ENCODE data around the gene NUTM2F. TPM values are rescaled to one million over a fixed set of nuclear protein-coding genes. Genes with fewer than 3 reads are reported as not detected.
"Not testable (repeated sequence)": the region's sequence is repeated elsewhere in the genome, so short reads cannot be mapped to it uniquely, and the experiment has no call there.

NUTM2F gene
- total and polyA plus RNA-seq, 4 donors: not detected

GRCh38 chr9:94277029-94277428, 51.4 kb downstream of the NUTM2F start:
- H3K36me3 ChIP-seq (ENCODE audit: control insufficient read depth in 1 of 2, insufficient read depth in 2 of 2, low read length in 1 of 2); intact Hi-C loops (cut with DNase I); ATAC-seq (ENCODE audit: low FRiP score); H3K27me3 ChIP-seq (ENCODE audit: control insufficient read depth in 1 of 2, insufficient read depth in 2 of 2, low read length in 1 of 2); H3K4me1 ChIP-seq (ENCODE audit: control insufficient read depth in 1 of 2, insufficient read depth in 2 of 2, low read length in 2 of 2); H3K27ac ChIP-seq (ENCODE audit: low read depth in 1 of 2, low read length in 2 of 2); H3K9me3 ChIP-seq (ENCODE audit: control insufficient read depth, low read length); DNase-seq; H3K4me3 ChIP-seq (ENCODE audit: low read length in 2 of 2): not testable (repeated sequence)
- WGBS, 2 donors: 97 to 98% methylated on average over 4 of the region's 4 CpGs

GRCh38 chr9:94270009-94270408, 58.4 kb downstream of the NUTM2F start:
- WGBS, 2 donors: 80 to 87% methylated on average over 1 of the region's 1 CpG
- Histone ChIP-seq H3K4me3 (ENCODE audit: low read length in 2 of 2) (no peak overlapping the region), H3K27ac (ENCODE audit: low read depth in 1 of 2, low read length in 2 of 2) (no peak overlapping the region), H3K4me1 (ENCODE audit: control insufficient read depth in 1 of 2, insufficient read depth in 2 of 2, low read length in 2 of 2) (no peaks in the 10 kb centered on the region), H3K36me3 (ENCODE audit: control insufficient read depth in 1 of 2, insufficient read depth in 2 of 2, low read length in 1 of 2) (no peaks in the 10 kb centered on the region), H3K27me3 (ENCODE audit: control insufficient read depth in 1 of 2, insufficient read depth in 2 of 2, low read length in 1 of 2) (no peaks in the 10 kb centered on the region), H3K9me3 (ENCODE audit: control insufficient read depth, low read length) (no peaks in the 10 kb centered on the region)
- DNase-seq: no peak
- intact Hi-C loops (cut with DNase I): no loop called here
- no peak for ATAC-seq (ENCODE audit: low FRiP score)

- WGBS, 2 donors: 69 to 72% methylated on average over 8 of the region's 8 CpGs
- Histone ChIP-seq H3K4me3 (ENCODE audit: low read length in 2 of 2) (no peak overlapping the region), H3K36me3 (ENCODE audit: control insufficient read depth in 1 of 2, insufficient read depth in 2 of 2, low read length in 1 of 2) (no peaks in the 10 kb centered on the region), H3K9me3 (ENCODE audit: control insufficient read depth, low read length) (no peaks in the 10 kb centered on the region), H3K27me3 (ENCODE audit: control insufficient read depth in 1 of 2, insufficient read depth in 2 of 2, low read length in 1 of 2) (no peaks in the 10 kb centered on the region), H3K4me1 (ENCODE audit: control insufficient read depth in 1 of 2, insufficient read depth in 2 of 2, low read length in 2 of 2) (no peaks in the 10 kb centered on the region), H3K27ac (ENCODE audit: low read depth in 1 of 2, low read length in 2 of 2) (no peak overlapping the region)
- intact Hi-C loops (cut with DNase I): no loop called here
- no peak for ATAC-seq (ENCODE audit: low FRiP score)
- no peak for DNase-seq
These were observed 59.2 kb downstream of the NUTM2F start for GRCh38 chr9:94269264-94269663.

Other genes starting within 250 kb of the NUTM2F start
- gene PTPDC1, start 244.2 kb downstream of the NUTM2F start, total RNA-seq: 10 to 100 TPM; 10.9 to 12.9 TPM
- gene PTPDC1, start 244.2 kb downstream of the NUTM2F start, polyA plus RNA-seq: 1 to 10 TPM; 4.0 to 7.8 TPM
- 10 to 100 TPM in 1 of 2 donors, 1 to 10 TPM in 1; 4.7 to 13.4 TPM for gene ZNF169, start 69.3 kb downstream of the NUTM2F start, total RNA-seq
- 1 to 10 TPM; 1.1 to 8.8 TPM for gene ZNF169, start 69.3 kb downstream of the NUTM2F start, polyA plus RNA-seq
- under 1 TPM; 0.18 to 0.29 TPM for gene PCAT7, start 226.4 kb upstream of the NUTM2F start, total RNA-seq
- gene PCAT7, start 226.4 kb upstream of the NUTM2F start, polyA plus RNA-seq: under 1 TPM in 1 of 2 donors, not detected in 1; 0.28 TPM